GF-D8 (cell line): ENCODE measurements around the gene CC2D2A.

Source experiments
- DNase-seq: peaks from one replicate; lab custom pipeline; 2025; lab: John Stamatoyannopoulos, UW

CC2D2A gene

DNA sequence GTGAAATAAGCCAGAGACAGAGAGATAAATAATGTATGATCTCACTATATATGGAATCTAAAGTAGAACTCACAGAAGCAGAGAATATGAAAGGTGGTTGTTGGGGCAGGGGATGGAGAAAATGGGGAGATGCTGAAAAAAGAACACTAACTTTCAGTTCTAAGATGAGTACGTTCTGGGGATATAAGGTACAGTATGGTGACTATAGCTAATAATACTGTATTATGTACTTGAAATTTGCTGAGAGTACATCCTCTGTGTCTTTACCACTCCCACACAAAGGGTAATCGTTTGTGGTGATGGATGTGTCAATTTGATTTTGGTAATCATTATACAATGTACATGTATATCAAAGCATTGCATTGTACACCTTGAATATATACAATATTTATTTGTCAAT is 178.9 kb downstream of the CC2D2A start:
- DNase-seq = no peak

DNA sequence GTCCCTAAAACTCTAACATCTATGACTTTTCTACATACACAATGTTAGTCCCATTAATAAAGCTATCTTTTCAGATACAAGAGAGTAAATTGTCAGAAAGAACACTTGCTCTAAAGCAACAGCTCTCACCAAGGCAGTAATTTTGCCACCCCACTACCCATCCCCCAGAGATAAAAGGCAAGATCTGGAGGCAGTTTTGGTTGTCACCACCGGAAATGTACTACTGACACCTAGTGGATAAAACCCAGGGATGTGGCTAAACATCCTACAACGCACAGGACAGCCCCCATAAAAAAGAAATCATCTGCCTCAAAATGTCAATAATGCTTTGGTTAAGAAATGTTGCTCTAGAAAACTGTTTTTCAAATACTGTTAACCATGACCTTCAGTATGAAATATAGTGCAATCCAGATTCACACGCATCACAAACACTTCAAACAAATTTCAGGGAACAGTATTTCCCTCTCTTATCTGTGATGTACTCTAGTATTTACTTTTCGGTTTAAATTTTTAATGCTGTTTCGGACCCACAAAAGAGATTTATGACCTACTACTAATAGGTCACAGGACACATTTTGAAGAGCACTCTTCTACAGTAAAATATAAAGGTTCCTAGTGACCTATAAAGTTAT is 180.3 kb downstream of the CC2D2A start:
- peak; percentile 26 for DNase-seq
